Measurements from ENCODE around the gene PMAIP1.
A peak's percentile ranks its signal among the peaks of the same experiment; 100 is the strongest.
"Not testable (repeated sequence)": the region's sequence is repeated elsewhere in the genome, so short reads cannot be mapped to it uniquely, and the experiment has no call there.

The PMAIP1 gene

DNA sequence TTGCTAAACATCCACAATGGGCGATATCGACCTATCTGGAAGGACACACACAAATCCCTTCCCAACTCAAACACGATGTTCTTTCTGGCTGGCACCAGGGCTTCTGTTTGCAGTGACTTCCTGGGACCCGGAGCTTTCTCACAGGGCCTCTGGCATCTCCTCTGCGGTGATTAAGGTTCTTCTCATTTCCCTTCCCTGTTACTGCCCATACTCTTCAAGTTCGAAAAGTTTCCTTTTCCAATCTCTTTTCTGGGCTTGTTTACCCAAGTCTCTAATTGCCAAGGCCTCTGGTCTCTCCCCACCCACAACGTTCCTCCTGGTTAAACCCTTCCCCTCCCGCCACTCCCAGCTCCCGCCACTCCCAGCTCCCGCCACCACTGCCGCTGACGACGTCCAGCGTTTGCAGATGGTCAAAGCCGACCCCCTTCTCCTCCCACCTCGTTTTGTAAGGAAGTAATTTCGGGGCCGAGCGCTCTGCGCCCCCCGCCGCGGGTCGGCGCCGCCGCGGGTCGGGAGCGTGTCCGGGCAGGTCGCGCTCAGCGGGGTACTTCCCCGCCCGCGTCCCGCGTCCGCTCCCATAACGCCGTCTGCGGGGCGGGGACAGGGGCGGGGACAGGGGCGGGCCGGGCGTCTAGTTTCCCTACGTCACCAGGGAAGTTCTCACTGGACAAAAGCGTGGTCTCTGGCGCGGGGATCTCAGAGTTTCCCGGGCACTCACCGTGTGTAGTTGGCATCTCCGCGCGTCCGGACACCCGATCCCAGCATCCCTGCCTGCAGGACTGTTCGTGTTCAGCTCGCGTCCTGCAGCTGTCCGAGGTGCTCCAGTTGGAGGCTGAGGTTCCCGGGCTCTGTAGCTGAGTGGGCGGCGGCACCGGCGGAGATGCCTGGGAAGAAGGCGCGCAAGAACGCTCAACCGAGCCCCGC is at the start of gene PMAIP1:
TSS of gene PMAIP1 (plus strand) at position 699 of the 924 bp plus-strand sequence. CDS start at position 881, 182 bp downstream.
- DNase-seq: peak; percentile 91

DNA sequence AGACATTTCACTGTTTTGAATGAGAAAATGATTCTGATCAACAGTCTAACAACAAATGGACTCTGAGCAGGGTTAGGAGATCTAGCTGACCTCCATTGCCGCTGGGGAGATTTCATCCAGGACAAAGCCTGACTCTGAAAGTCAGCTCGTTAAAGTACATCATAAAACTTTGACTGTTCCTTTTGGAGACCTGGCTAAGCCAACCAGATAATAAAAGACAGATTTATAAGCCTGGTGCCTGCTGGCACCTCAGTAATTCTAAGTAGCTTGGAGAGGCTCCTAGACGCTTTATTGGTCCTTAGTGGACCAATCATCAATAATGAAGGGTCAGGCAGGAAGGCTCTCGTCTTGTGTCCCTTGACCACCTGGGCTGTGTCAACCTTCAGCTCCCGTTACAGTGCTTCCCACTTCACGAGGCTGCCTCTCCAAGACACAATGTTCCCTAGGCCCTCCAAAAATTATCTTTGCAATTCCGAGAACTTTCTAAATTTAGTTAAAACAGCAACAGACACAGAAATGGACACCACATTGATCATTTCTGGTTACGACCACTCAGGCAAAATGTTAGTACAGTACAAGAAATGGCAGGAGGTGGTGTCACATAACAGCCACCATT is 47.9 kb upstream of the PMAIP1 start:
- DNase-seq: no peak

DNA sequence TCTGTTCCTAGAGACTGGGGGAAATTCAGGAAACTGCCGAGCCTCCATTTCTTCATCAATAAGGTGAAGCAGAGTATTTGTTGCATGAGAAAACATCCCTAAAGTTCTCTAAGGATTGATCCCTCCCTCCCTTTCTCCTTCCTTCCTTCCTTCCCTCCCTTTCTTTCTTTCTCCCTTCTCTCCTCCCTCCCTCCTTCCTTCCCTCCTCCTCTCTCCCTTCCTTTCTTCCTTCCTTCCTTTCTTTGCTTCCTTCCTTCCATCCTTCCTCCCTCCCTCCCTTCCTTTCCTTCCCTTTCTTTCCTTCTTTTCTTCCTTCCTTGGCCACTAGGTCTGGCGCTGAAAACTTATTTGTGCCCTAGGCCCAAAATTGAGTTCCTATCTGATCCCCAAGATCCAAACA is 47.2 kb upstream of the PMAIP1 start:
- no peak for DNase-seq

DNA sequence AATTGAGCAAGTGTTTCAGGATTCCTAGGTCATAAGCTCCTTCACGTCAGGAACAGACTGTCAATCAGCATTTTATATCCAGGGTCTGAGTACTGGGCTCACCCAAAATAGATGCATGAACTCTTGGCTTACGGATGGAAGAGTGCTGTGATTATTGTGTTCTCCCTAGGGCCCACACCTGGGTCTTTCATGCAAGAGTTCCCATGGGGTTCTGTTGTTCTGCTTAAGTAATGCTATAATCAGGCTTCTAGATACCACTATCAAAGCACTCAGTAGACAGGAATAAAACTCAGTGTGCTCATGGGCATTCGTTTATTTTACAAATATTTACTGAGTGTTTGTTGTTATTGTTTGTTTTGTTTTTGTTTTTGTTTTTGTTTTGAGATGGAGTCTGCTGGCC is 46.4 kb upstream of the PMAIP1 start:
- DNase-seq: no peak

DNA sequence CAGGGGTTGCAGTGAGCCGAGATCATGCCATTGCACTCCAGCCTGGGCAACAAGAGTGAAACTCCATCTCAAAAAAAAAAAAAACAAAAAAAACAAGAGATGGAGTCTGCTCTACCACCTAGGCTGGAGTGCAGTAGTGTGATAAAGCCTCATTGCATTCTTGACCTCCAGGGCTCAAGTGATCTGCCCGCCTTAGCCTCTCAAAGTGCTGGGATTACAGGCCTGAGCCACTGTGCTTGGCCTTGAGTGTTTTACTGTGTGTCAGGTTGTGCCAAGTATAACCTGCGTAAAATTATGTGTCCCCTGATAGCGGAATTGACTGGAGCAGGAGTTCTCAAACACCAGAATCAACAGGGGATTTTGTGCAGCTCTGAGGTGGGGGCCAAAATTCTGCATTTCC is 45.8 kb upstream of the PMAIP1 start:
- DNase-seq: not testable (repeated sequence)

DNA sequence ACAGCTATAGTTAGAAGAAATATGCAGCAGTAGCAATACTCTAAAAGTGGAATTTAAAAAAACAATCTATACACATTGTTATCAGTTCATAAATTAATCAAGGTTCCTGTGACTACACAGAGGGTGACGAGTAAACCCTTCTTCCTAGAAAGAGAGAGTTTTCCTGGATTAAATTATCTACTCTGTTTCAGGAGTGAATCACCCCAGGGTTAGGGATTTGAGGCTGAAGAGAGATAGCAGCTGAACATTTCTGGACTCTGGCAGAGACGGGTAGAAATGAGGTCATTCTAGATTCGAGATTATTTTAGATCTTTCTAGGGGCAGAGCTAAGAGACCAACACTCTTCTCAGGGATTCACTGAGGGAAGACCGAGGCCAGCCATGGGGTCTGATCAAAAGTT is 38.8 kb upstream of the PMAIP1 start:
- DNase-seq: no peak

DNA sequence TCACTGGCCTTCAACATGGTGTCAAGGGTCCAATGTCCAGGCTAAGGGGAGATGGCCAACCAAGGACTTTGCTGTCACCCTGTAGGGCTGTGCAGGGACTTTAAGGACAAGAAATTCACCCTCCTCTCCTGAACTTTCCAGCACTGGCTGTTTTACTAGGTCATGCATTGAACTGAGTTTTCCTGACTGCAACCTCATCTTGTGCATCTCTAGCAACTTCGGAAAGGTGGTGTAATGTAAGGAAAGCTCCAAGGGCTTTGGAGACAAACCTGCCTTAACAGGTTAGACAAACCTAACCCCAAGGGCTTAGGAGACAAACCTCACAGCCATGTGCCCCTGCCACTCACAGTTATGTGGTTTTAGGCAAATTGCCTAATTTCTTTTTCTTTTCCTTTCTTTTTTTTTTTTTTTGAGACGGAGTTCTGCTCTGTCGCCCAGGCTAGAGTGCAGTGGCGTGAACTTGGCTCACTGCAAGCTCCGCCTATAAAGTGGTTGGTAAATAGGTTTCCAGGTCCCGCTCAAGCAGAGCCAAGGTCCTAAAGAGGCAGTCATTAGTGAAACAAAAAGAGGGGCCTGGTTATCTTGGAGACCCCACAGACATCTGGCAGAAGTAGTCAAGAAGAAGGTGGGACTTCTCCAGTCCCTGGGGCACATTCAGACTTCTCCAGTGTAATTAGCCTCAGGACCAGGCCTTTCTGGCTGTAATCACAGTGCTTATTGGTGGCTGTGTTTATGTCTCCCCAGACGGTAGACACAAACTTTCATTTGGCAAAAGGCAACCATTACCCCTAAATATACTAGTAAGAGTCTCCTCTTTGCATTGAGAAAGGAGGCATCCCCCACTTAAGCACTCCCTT is 37.6 kb upstream of the PMAIP1 start:
- DNase-seq: no peak

DNA sequence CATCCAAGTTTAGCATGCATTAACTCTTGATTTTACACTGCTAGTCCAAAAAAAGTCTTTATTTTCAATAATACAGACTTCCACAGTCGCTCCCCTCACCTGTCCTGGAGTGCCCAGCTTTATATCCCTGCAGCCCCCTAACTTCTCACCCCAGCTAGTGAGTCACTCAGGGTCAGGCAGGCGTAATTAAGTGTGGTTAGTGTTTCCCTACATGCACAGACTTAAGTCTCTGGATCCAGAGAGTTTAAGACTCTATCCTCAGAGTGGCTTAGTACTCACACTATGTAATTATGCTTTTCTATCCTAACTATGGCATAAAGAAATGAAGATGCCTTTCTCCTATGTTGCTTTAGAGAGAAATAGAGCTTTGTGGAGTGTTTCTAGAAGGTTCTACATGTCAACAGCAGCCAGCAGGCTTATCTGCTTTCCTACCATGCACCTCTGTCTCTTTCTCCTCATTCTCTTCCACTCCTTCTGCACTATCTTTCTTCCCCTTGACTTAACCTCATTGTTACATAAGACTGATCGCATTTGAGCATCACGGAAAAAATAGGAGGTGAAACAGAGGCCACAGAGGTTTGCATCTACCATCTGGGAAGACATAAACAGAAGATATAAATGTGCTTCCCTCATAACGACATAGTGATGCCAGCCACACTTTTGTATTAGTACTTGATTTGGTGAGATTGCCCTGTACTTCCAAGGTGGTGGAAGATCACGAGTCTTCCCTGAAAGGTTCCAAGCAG is 34.4 kb upstream of the PMAIP1 start:
- no peak for DNase-seq

DNA sequence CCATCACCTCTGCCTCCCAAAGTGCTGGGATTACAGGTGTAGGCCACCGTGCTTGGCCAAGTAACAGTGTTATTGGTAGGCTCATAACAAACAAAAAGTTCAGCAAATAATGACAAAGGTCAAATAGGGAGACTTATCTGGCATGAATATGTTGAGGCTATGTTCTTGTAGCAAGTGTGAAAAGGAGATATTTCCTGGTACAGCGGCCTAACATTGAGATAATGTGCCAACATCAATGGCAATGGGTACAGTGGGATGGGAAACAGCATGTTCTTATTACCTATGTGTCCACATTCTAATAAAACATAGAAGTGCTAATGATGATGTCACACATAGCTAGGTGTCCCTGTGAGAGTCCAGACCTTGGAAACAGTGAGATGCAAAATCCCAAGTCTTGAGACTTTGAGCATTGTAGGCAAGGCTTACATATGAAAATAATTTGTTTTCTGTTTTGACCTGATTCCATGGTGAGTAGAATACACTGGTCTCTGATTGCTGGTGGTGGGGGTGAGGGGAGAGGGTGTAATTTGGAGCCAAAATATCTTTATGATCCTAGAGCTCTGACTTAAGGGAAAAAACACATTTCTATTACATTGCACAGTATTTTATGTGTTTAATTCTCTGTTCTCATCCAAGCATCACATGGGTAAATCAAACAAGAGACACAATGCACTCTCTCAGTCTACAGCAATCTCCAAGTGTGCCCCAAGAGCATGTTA is 33.1 kb upstream of the PMAIP1 start:
- no peak for DNase-seq

DNA sequence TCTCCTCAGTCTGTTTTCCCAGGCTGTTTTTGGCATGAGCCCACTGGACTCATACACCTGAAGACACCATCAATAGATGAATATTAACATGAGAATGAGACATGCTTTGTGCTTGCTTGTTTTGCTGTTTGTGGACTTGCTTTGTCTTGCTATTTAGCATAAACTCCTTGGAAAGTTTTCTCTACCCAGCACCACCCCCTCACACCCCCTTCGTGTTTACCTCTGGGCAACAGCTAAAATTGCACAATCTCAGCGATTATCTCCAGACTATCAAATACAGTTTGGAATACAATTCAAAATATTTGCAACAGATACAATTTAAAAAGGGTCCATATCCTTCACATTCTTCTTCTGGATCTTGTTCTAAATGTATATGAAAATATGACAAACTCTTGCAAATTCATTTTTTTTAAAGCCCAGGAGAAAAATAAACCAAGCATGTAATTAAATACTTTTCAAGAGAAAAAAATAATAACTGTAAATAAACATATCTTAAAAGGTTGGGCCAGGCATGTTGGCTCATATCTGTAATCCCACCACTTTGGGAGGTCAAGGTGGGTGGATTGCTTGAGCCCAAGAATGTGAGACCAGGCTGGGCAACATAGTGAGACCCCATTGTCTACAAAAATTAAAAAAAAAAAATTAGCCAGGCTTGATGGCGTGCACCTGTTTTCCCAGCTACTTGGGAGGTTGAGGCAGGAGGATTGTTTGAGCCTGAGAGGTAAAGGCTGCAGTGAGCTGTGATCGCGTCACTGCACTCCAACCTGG is 32.3 kb upstream of the PMAIP1 start:
- DNase-seq: no peak

DNA sequence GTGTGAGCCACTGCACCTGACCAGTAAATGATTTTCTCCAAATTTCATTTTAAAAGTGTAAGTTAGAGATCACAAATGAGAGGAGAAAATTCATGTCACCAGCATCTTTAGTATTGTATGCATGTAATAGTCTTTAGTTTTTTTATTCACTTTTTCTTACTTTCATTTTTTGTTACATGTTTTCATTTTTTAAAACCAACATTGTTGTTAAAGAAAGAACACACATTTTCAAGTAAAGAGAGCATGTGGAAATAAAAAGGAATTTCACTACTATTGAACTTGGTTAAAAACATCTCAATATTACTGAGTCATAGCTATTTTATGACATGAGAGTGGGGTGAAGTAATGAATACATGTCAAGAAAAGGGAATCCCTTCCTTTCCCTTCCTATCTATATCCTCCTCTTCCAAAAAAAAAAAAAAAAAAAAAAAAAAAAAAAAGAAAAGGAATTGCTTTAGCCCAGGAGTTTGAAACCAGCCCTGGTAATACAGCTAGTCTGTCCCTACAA is 29.1 kb upstream of the PMAIP1 start:
- no peak for DNase-seq

DNA sequence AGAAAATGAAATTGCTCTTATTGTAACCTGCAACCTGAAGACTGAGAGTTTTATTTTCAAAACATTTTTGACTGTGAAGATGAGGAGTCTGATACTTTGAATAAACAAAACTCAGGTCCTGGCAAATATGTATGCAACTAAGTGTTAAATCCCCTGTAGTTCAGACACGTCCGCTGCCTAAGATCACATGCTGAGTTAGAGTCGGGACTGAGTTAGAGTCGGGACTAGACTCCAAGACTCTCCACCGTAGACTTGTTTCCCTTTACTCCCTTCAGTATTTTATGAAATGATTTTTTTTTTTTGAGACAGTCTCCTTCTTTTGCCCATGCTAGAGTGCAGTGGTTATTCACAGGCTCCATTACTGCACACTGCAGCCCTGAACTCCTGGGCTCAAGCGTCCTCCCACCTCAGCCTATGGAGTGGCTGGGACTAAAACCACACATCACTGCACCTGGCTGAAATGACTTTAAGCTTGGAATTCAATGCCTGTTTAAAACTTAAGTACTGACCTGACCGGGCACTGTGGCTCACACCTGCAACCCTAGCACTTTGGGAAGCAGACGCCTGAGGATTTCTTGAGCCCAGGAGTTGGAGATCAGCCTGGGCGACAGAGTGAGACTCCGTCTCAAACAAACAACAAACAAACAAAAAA is 28.0 kb upstream of the PMAIP1 start:
- DNase-seq: no peak

DNA sequence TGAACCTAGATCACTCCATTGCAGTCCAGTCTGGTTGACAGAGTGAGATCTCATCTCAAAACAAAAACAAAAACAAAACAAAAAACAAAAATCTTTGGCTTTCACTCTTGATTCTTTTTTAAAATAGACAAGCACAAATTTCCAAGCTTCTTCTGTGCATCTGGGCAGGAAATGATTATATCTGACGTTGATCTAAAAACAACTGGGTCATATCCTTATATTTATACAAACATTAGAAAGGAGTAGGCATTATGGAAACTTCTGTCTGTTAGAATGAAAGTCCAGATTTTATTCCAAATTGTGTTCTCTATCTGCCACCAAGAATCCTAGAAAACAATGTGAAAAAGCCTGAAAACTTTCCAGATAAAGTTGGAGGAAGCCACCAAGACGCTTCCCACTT is 26.2 kb upstream of the PMAIP1 start:
- no peak for DNase-seq

DNA sequence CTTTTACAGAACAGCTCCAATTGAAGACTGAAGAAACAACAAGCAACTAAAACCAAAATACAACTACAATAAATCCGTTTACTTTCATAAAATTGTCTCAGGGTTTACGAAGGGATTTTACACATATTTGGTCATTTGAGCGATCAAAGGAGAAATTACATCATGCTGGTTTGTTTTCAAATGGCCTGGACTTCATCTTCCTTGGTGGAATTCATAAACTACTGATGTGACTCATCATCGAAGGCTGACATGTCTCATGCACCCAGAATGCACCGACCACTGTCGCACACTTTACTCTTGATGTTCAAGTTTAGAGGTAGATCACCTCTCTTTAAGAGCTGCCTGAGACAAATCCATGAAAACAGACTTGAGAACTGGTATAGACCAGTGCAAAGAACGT is 25.6 kb upstream of the PMAIP1 start:
- DNase-seq: no peak

DNA sequence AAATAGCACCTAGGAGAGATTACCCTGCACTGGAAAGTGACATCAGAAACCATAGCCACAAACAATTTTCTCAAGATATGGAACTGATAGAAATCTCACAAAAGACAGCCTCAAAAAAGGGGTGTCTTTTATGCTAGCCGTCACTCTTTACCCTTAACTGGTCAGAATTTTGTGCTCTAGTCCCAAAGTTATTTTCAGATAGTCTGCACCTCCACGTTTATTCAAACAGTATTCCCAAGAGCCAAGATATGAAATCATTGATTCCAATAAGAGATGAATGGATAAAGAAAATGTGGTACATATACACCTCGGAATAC is 23.5 kb upstream of the PMAIP1 start:
- no peak for DNase-seq

DNA sequence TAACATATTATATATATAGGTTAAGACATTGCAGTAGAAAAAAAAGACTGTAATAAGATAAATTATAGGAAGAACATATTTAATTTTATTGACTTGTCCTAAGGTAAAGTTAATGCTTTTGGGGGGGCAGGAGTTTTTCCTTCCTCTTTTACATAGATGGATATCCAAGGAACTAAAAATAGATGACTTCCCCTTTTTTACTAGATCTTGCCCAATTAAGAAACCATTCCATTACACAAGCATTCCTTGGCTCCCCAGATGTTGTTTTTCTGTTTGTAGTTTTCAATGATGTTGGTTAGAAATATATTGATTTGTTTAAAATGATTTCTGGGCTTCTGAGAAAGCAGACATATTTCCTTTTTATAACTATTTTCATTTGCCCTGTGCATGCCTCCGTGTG is 22.4 kb upstream of the PMAIP1 start:
- DNase-seq: no peak

DNA sequence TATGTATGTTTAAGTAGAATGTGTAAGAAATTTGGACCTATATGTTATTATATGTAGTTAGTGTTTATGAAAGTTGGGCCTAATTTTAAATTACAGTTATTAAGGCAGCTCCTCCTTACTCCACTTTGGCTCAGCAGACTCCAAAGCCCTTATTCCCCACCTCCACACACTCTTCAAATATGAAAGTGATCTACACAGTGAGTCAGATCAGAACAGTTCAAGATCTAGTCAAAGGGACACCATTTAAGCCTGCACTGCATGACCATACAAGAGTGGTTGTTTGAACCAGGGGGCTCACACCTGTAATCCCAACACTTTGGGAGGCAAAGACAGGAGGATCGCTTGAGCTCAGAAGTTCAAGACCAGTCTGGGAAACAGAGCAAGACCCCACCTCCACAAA is 21.2 kb upstream of the PMAIP1 start:
- no peak for DNase-seq

DNA sequence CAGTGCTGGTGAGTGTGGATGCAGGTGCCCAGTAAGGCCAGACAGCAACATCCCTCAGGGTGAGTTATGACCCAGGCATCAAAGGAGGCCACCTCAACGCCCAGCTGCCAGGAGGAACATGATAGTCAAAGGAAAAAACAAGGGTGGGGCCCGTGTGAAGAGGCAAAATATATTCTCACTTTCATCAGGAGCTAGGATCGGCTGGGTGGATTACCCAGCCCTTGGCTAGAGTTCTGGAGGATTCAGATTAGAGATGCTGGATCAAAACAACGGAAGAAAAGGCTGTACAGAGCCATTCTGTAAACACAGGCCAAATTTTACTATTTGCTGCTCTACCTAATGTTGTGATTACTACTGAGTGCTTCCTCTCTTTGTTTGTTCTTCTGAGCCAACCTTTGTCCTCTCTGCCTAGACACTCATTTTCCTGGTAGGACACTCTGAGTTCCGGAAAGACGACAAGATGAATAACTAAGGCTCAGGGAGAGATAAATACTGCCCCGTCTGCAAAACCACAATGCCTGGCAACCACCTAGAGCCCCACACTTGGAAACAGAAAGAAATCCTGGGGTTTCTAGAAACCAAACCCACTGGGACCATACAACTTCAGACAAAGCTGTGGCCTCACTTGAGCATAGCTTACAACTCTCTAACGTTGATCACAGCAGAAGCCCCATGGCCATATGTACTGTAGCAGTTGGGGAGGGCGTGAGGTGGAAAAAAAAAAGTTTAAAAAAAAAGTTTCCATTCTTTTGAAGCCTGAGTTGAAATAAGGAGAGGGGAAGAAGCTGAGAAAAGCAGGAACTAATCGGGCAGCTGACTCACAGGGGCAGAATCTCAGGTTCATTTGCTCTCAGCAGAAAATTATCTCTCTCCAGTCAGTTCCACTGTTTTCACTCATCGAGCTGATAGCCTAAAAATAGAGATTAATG is 17.8 kb upstream of the PMAIP1 start:
- DNase-seq: peak; percentile 33

DNA sequence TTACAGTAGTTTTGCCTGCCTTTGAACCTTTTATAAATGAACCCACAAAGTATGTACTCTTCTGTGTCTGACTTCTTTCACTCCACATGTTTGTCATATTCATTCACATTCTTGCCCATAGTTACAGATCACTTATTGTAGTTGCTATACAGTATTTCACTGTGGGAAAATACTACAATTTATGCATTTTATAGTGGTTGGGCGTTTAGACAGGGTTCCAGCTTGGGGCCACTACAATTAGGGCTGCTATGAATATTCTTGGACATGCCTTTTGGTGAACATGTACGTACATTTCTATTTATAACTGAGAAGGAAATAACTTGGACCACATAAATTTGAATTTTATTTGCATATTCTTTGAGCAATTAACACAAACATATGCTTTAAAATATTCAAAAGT is 15.4 kb upstream of the PMAIP1 start:
- no peak for DNase-seq
